GM12873 (cell line): ENCODE data around the gene PGAP2.

Source experiments
- CTCF ChIP-seq: IDR thresholded peaks from 2 replicates; pipeline ENCODE4 v1.5.1; 2012; ENCODE audit warnings: low read depth, mild to moderate bottlenecking, moderate library complexity, low read length, control low read depth; ENCODE audit not compliant: insufficient read depth; ENCODE audit errors: missing control alignments

PGAP2 gene

GRCh38 chr11:3843326-3843725 is 35.0 kb downstream of the PGAP2 start:
- no peak for TF ChIP-seq CTCF

DNA sequence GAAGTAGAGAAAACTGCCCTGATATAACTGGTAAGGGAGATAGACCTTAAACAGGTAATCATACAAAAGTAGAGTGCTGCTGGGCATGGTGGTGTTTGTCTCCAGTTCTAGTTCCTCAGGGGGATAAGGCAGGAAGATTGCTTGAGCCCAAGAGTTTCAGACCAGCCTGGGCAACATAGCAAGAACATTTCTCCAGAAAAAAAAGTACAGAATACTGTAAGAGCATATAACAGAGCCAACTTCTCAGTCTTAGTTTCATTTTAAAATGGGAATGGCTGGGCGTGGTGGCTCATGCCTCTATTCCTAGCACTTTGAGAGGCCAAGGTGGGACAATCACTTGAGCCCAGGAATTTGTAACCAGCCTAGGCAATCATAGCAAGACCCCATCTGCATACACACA is 36.9 kb downstream of the PGAP2 start:
- no peak for TF ChIP-seq CTCF

DNA sequence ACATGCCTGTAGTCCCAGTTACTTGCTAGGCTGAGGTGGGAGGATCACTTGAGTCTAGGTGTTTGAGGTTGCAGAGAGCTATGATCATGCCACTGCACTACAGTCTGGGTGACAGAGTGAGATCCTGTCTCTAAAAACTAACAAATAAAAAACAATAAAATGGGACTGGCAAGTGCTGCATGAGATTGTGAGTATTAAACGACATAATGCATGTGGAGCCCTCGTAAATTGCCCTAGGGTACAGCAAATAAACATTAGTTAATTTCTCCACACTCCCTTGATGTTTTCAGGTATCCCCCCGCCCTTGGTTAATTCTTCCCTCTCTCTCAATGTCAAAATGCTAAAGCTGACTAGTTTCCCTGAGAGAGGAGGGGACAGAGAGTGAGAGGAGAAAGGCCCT is 37.3 kb downstream of the PGAP2 start:
- no peak for TF ChIP-seq CTCF

- peak; percentile 70 for TF ChIP-seq CTCF
These were observed 41.0 kb downstream of the PGAP2 start for GRCh38 chr11:3849297-3849874.

GRCh38 chr11:3853545-3853842 is 45.1 kb downstream of the PGAP2 start:
- no peak for TF ChIP-seq CTCF

DNA sequence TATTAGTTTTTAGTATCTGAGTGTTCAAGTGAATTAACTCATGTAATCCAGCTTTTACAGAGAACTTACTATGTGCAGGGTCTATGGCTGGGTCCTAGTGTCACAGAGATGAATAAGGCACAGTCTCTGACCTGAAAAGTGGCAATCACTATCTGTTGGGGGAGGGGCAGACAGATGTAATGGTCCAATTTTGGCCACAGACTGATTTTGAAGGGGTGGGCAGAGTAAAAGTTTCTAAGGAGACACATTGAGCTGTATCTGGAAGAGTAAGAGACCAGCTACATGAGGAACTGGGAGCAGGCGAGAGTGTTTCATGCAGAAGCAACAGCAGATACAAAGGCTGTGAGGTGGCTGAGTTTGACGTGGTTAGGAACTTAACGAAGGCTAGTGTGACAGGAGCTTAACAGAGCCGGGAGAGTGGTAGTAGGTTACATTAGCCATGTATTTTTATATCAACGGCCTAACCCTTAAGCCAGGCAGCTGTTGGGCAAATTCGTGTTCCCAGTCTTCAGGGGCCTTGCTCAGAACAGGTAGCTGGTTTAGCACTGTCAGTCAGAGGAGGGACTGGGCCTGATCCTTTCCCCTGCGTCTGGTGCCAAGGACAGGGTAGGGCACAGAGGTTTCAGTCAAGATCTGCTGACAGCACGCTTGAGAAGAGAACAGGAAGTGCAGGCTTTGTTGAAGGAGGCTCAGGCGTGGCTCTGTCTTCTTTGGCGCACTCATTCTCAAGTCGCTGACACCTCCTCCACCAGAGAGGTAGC is 45.7 kb downstream of the PGAP2 start:
- no peak for TF ChIP-seq CTCF

GRCh38 chr11:3854660-3854976 is 46.3 kb downstream of the PGAP2 start:
- TF ChIP-seq CTCF = no peak
